NAMALWA (cell line): ENCODE data around the gene RABGEF1.
"Not testable (repeated sequence)": the region's sequence is repeated elsewhere in the genome, so short reads cannot be mapped to it uniquely, and the experiment has no call there.

Source experiments
- DNase-seq: peaks from one replicate; pipeline ENCODE4 v3.0.0-alpha.2; 2015; ENCODE audit warnings: low spot score

The RABGEF1 gene

GRCh38 chr7:66740302-66740979 lies at the start of gene RABGEF1:
Gene RABGEF1 (plus strand): TSS chr7:66740733. CDS start chr7:66771900, 31,167 bp downstream.
- DNase-seq, result peak; percentile 99

GRCh38 chr7:66693331-66693730 lies 47.2 kb upstream of the RABGEF1 start:
- DNase-seq, result no peak

GRCh38 chr7:66694286-66694685 lies 46.2 kb upstream of the RABGEF1 start:
- no peak for DNase-seq

GRCh38 chr7:66695417-66695816 lies 45.1 kb upstream of the RABGEF1 start:
- not testable (repeated sequence) for DNase-seq

GRCh38 chr7:66696134-66696533 lies 44.4 kb upstream of the RABGEF1 start:
- DNase-seq, result not testable (repeated sequence)

- peak; percentile 38 for DNase-seq
Measured at GRCh38 chr7:66696774-66697191, 43.8 kb upstream of the RABGEF1 start.

- no peak for DNase-seq
Measured at GRCh38 chr7:66697449-66698438, 42.8 kb upstream of the RABGEF1 start.

- DNase-seq, result no peak
Measured at GRCh38 chr7:66698652-66699205, 41.8 kb upstream of the RABGEF1 start.

- DNase-seq, result no peak
Measured at GRCh38 chr7:66699998-66700397, 40.5 kb upstream of the RABGEF1 start.

GRCh38 chr7:66700633-66701131 lies 39.9 kb upstream of the RABGEF1 start:
- no peak for DNase-seq

- no peak for DNase-seq
Measured at GRCh38 chr7:66707825-66708224, 32.7 kb upstream of the RABGEF1 start.

- DNase-seq, result not testable (repeated sequence)
Measured at GRCh38 chr7:66710752-66711151, 29.8 kb upstream of the RABGEF1 start.

- no peak for DNase-seq
Measured at GRCh38 chr7:66713687-66714086, 26.8 kb upstream of the RABGEF1 start.

GRCh38 chr7:66716634-66717033 lies 23.9 kb upstream of the RABGEF1 start:
- not testable (repeated sequence) for DNase-seq

GRCh38 chr7:66720561-66720960 lies 20.0 kb upstream of the RABGEF1 start:
- DNase-seq, result no peak

- DNase-seq, result no peak
Measured at GRCh38 chr7:66725843-66726242, 14.7 kb upstream of the RABGEF1 start.

- no peak for DNase-seq
Measured at GRCh38 chr7:66727058-66727457, 13.5 kb upstream of the RABGEF1 start.

GRCh38 chr7:66728571-66728970 lies 12.0 kb upstream of the RABGEF1 start:
- no peak for DNase-seq

GRCh38 chr7:66729274-66729673 lies 11.3 kb upstream of the RABGEF1 start:
- no peak for DNase-seq

- no peak for DNase-seq
Measured at GRCh38 chr7:66731986-66732385, 8.5 kb upstream of the RABGEF1 start.

GRCh38 chr7:66732439-66732838 lies 8.1 kb upstream of the RABGEF1 start:
- DNase-seq, result no peak

- no peak for DNase-seq
Measured at GRCh38 chr7:66734006-66734405, 6.5 kb upstream of the RABGEF1 start.
